HFF-Myc (cell line): ENCODE measurements around the gene ADPRHL1.

Experiments
- DNase-seq: peaks from one replicate; pipeline ENCODE4 v3.0.0-alpha.2; 2011; ENCODE audit warnings: low read depth; ENCODE audit errors: extremely low read depth
- H3K4me3 ChIP-seq: replicated peaks from 2 replicates; pipeline ENCODE4 v1.5.1; 2011; ENCODE audit warnings: low read depth, mild to moderate bottlenecking, control low read depth, low read length
- TF ChIP-seq, protein P1 (sequence below): IDR thresholded peaks from 2 replicates; pipeline ENCODE4 v1.5.1; 2012; ENCODE audit warnings: mild to moderate bottlenecking, low read depth, low read length, control low read depth; ENCODE audit errors: missing control alignments

Gene ADPRHL1

DNA sequence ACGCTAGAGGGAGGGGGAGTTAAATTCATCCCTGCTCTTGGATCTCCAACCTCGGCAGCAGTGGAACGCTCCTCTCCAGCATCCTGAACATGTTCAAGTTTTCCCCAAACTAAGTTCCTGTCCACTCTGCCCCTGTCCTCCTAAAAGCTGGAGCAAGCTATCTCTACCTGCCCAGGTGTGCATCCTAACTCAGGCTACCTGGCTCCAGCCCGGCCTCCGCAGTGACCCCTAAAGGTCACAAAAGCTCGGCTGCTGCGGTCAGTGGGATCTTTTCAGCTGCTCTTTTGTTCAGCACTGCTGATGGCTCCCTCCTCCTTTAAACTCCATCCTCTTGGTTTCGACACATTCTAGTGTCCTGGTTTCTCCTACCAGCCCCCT lies 35.9 kb upstream of the ADPRHL1 start:
- TF ChIP-seq, protein P1, sequence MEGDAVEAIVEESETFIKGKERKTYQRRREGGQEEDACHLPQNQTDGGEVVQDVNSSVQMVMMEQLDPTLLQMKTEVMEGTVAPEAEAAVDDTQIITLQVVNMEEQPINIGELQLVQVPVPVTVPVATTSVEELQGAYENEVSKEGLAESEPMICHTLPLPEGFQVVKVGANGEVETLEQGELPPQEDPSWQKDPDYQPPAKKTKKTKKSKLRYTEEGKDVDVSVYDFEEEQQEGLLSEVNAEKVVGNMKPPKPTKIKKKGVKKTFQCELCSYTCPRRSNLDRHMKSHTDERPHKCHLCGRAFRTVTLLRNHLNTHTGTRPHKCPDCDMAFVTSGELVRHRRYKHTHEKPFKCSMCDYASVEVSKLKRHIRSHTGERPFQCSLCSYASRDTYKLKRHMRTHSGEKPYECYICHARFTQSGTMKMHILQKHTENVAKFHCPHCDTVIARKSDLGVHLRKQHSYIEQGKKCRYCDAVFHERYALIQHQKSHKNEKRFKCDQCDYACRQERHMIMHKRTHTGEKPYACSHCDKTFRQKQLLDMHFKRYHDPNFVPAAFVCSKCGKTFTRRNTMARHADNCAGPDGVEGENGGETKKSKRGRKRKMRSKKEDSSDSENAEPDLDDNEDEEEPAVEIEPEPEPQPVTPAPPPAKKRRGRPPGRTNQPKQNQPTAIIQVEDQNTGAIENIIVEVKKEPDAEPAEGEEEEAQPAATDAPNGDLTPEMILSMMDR = no peak
- no peak for DNase-seq
- H3K4me3 ChIP-seq = peak overlapping the region; percentile 92

DNA sequence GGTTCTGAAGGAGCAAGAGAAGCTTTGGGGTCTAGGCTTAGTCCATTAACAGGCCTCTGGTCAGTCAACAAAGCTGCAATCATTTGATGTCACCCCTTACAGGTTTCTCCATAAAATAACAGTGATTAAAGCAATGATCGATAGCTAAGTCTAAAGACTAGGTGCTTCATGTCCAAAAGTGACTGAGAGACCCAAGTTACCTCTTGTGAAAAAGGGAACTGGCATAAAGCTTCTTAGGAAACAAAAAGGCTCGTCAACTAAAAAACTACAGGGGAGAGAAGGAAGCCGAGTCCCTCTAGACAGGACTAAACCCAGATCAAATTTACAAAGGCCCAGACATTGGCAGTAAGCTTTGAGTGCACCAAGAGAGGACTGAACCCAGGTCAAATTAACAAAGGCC lies 35.0 kb upstream of the ADPRHL1 start:
- TF ChIP-seq, protein P1 = no peak
- peak overlapping the region; percentile 92 for H3K4me3 ChIP-seq
- DNase-seq = no peak

DNA sequence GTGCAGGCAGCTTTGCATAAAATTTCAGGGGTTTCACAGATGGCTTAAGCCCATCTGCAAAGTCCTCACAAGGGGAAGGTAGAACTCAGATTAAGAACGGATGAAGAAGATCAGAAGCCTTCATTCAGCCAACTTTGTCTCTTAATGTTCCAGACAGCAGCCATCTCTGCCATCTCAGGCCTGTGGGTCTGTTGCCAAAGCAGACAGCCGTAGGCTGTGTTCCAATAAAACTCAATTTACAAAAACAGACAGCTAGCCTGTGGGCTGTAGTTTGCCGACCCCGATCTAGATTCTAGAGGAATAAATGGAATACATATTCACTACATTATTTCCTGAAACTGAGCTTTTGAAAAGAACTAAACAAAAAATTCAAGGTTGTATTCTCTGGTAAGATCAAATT lies 33.4 kb upstream of the ADPRHL1 start:
- no peak overlapping the region for H3K4me3 ChIP-seq
- TF ChIP-seq, protein P1 = no peak
- no peak for DNase-seq

DNA sequence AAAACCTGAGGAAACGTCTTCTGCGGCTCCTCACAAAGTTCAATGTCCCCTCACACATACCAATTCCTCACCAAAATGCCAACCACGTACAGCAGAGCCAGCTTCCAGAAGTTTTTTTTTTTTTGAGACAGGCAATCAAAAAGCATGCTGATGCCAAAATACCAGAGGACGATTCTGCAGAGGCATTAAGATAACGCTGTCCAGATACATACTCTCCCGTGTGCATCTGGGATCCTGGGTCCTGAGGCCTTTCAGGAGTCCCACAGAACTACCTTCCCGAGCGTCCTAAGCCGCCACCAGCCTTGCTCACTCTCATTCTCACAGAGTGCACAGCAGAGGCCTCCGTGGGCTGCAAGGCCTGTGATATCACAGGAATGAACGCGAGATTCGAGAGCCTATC lies 32.3 kb upstream of the ADPRHL1 start:
- DNase-seq = no peak
- TF ChIP-seq, protein P1 = no peak

DNA sequence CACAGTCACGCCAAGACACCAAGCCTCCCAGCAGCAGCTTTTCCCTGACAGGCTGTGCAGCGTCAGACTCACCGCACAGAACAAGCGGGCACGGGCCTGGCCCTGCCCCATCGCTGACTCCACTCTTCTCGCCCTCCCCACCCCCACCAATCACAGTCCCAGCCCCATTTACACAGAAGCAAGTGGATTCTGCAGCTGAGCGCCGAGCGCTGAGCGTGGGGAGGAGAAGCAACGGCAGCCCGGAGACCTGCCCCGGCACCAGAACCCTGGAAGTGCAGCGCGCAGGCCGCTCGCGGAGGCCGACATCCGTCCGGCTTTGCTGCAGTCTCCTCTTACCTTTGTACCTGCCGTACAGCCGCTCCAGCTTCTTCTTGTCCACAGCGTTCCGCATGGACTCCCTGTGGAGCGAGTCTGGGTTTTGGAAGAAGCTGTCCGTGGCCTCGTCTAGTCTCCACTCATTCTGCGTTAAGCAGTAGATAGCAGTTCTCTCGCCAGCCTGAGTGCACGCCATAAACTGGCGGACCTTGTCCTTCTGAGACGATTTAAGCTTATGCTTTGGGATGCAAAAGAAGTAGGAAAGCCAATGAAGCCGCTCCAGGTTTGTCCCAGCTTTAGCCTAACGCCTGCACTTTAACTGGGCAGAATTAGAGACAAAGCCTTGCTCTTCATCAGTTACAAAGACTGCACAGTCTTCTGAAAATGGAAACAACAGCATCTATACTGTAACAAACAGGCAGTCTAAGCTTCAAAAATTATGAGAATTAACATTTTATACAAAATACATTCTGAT lies 30.4 kb upstream of the ADPRHL1 start:
- no peak for DNase-seq
- no peak overlapping the region for H3K4me3 ChIP-seq
- TF ChIP-seq, protein P1 = no peak

More for the DNA sequence above, 32.3 kb upstream of the ADPRHL1 start:
- H3K4me3 ChIP-seq = no peak overlapping the region

DNA sequence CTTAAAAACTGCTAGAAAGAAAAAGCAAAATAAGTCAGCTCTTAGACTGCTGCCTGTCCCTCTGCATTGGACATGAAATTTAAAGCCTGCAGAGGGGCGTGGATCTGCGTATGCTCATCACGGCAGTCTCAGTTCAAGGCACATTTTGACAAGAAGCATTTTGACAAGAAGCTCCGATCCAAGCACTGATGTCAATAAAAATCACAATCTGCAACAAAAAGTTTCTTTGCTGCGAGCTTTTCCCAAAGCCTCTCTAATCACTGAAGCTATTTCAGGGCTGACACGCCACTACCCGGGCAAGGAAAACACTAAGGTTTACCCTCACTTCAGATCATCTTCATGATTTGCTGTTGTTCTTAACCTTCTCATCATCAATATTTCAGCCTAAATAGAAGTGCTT lies 29.8 kb upstream of the ADPRHL1 start:
- no peak for DNase-seq
- H3K4me3 ChIP-seq = no peak overlapping the region
- TF ChIP-seq, protein P1 = no peak

DNA sequence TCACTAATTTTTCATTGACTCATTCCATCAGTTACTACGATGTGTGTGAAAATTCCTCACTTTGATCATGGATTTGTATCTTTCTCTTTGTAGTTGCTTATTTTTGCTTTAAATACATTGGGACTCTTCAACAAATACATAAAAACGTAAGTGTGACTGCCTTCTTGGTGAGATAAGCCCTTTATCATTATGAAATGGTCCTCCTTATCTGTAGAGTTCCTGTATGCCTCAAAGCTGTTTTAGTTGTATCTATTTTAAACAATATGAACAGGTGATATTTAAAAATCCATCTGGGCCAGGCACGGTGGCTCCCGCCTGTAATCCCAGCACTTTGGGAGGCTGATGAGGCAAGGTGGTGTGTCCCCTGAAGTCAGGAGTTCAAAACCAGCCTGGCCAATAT lies 25.9 kb upstream of the ADPRHL1 start:
- H3K4me3 ChIP-seq = no peak overlapping the region
- TF ChIP-seq, protein P1 = no peak
- DNase-seq = no peak
